SK-N-SH (cell line): ENCODE results near the gene SCAPER. TPM values are rescaled to one million over a fixed set of nuclear protein-coding genes. Genes with fewer than 3 reads are reported as not detected.

ENCODE experiments used
- CTCF ChIA-PET: fragments of 300-600, 350-600 bp; formaldehyde crosslinking; extraction: SDS; loops from one replicate; lab custom pipeline; 2021; lab: Yijun Ruan, JAX
- POLR2A ChIA-PET: fragments of 350-600 bp; sonication (Branson Sonifier 250); formaldehyde crosslinking; extraction: SDS; loops from one replicate; lab custom pipeline; 2020; ENCODE audit warnings: antibody characterized with exemption, inconsistent platforms; lab: Yijun Ruan, JAX
- DNase-seq: peaks from one replicate; pipeline ENCODE4 v3.0.0; 2012
- H2AFZ ChIP-seq: fragments of 200-600 bp; sonication (generic); 2 replicates; pipeline ENCODE4 v1.8.1; 2016; ENCODE audit warnings: antibody characterized with exemption, mild to moderate bottlenecking, low read depth
- H3F3A ChIP-seq: fragments of 200-600 bp; sonication (generic); replicated peaks from 2 replicates; pipeline ENCODE3; 2016; ENCODE audit warnings: antibody characterized with exemption, mild to moderate bottlenecking; ENCODE audit not compliant: insufficient read depth
- H3K27ac ChIP-seq, 2 experiments: fragments of 200-500 bp in 1 of 2; fragments of 200-600 bp in 1 of 2; sonication (Bioruptor generic) in 1 of 2; sonication (generic), shearing (Covaris generic) in 1 of 2; 2 replicates each; pipeline versions ENCODE4 v1.5.1 to v1.6.1; 2014 to 2016; ENCODE audit warnings: low read depth in 2 of 2, inconsistent platforms in 1 of 2, low read length in 1 of 2, mild to moderate bottlenecking in 1 of 2, mixed read lengths in 1 of 2
- H3K27me3 ChIP-seq: fragments of 200-600 bp; sonication (generic), shearing (Covaris generic); 2 replicates; pipeline ENCODE4 v1.6.1; 2016; ENCODE audit warnings: mixed run types; ENCODE audit not compliant: insufficient read depth
- H3K36me3 ChIP-seq, 2 experiments: fragments of 200-500 bp in 1 of 2; fragments of 200-600 bp in 1 of 2; sonication (Bioruptor generic) in 1 of 2; sonication (generic) in 1 of 2; replicated peaks in 1 of 2; 2 replicates each; pipeline versions ENCODE3 to v1.5.1; 2014 to 2016; ENCODE audit warnings: low read length in 1 of 2, mild to moderate bottlenecking in 1 of 2; ENCODE audit not compliant: insufficient read depth in 2 of 2, control insufficient read depth in 1 of 2
- H3K4me1 ChIP-seq, 2 experiments: fragments of 200-500 bp in 1 of 2; fragments of 200-600 bp in 1 of 2; sonication (Bioruptor generic) in 1 of 2; sonication (generic), shearing (Covaris generic) in 1 of 2; 2 replicates each; pipeline versions ENCODE4 v1.5.1 to v1.6.1; 2014 to 2016; ENCODE audit warnings: low read depth in 1 of 2, low read length in 1 of 2, mixed run types in 1 of 2; ENCODE audit not compliant: insufficient read depth in 2 of 2, control insufficient read depth in 1 of 2
- H3K4me2 ChIP-seq: fragments of 200-600 bp; sonication (generic), shearing (Covaris generic); 2 replicates; pipeline ENCODE4 v1.6.1; 2017; ENCODE audit warnings: mixed run types
- H3K4me3 ChIP-seq, 2 experiments: fragments of 200-500 bp in 1 of 2; fragments of 200-600 bp in 1 of 2; sonication (Bioruptor generic) in 1 of 2; sonication (generic), shearing (Covaris generic) in 1 of 2; 2 replicates each; pipeline versions ENCODE4 v1.5.1 to v1.8.1; 2014 to 2016; ENCODE audit warnings: low read depth in 2 of 2, inconsistent platforms in 1 of 2, low read length in 1 of 2, mild to moderate bottlenecking in 1 of 2, mixed read lengths in 1 of 2, moderate library complexity in 1 of 2
- H3K79me2 ChIP-seq: fragments of 200-600 bp; sonication (generic); 2 replicates; pipeline ENCODE4 v1.8.1; 2017; ENCODE audit warnings: mild to moderate bottlenecking; ENCODE audit not compliant: insufficient read depth
- H3K9ac ChIP-seq: fragments of 200-600 bp; sonication (generic); 2 replicates; pipeline ENCODE4 v1.6.1; 2017; ENCODE audit warnings: mixed run types
- H3K9me2 ChIP-seq: fragments of 200-600 bp; sonication (generic); 2 replicates; pipeline ENCODE4 v1.6.1; 2017; ENCODE audit warnings: mixed run types
- H3K9me3 ChIP-seq: fragments of 200-600 bp; sonication (generic); 2 replicates; pipeline ENCODE4 v1.6.1; 2017; ENCODE audit warnings: mixed run types, mild to moderate bottlenecking, moderate library complexity
- H4K20me1 ChIP-seq: fragments of 200-600 bp; sonication (generic); 2 replicates; pipeline ENCODE4 v1.6.1; 2017; ENCODE audit warnings: mild to moderate bottlenecking, mixed run types; ENCODE audit not compliant: insufficient read depth
- EP300 ChIP-seq, 2 experiments: IDR thresholded peaks; 2 replicates each; pipeline versions ENCODE4 v1.4.0 to v1.6.1; 2012; ENCODE audit warnings: borderline replicate concordance in 1 of 2, low read depth in 1 of 2, low read length in 1 of 2
- EZH2phosphoT487 ChIP-seq: fragments of 200-600 bp; sonication (generic); IDR thresholded peaks from 2 replicates; pipeline ENCODE4 v1.6.1; 2017; ENCODE audit warnings: low read depth, mixed run types, mild to moderate bottlenecking, antibody characterized with exemption, moderate library complexity, borderline replicate concordance
- FOSL2 ChIP-seq: IDR thresholded peaks from 2 replicates; pipeline ENCODE4 v1.4.0; 2012; ENCODE audit warnings: low read depth, mild to moderate bottlenecking, moderate library complexity, borderline replicate concordance
- FOXJ3 ChIP-seq: sonication (generic); formaldehyde crosslinking; IDR thresholded peaks from 2 replicates; pipeline ENCODE4 v1.5.1; 2020; ENCODE audit warnings: mild to moderate bottlenecking, missing genetic modification reagents
- GATA2 ChIP-seq: sonication (generic); formaldehyde crosslinking; IDR thresholded peaks from 2 replicates; pipeline ENCODE4 v1.5.0; 2020; ENCODE audit warnings: mild to moderate bottlenecking, missing genetic modification reagents
- MEF2A ChIP-seq: IDR thresholded peaks from 2 replicates; pipeline ENCODE4 v1.4.0; 2012; ENCODE audit warnings: low read depth, borderline replicate concordance
- RCOR1 ChIP-seq: fragments of 150-350 bp; IDR thresholded peaks from 2 replicates; pipeline ENCODE4 v1.6.1; 2017; ENCODE audit warnings: antibody characterized with exemption, low read length
- TAF1 ChIP-seq: IDR thresholded peaks from 2 replicates; pipeline ENCODE4 v1.6.1; 2012; ENCODE audit warnings: low read depth, mild to moderate bottlenecking, low read length, moderate library complexity, borderline replicate concordance
- TCF12 ChIP-seq: IDR thresholded peaks from 2 replicates; pipeline ENCODE4 v1.4.0; 2012
- TEAD4 ChIP-seq: IDR thresholded peaks from 2 replicates; pipeline ENCODE4 v1.4.0; 2012; ENCODE audit warnings: mild to moderate bottlenecking, borderline replicate concordance; ENCODE audit not compliant: insufficient read depth
- WGBS: methylation state at CpG from one replicate; pipeline ENCODE4 v1.1.6; 2017; ENCODE audit warnings: low lambda C conversion rate; 5-methylcytosine and 5-hydroxymethylcytosine counted together
- polyA plus RNA-seq, 3 experiments: library from polyadenylated mRNA; depleted of rRNA; stranded (reverse); fragments of >200 nt; gene quantifications; 2 replicates each; pipeline ENCODE4 v1.2.3, GENCODE V29; 2012
- TF ChIP-seq, protein P1 (sequence below): fragments of 200-600 bp; sonication (generic); IDR thresholded peaks from 2 replicates; pipeline ENCODE4 v1.6.1; 2017; ENCODE audit warnings: antibody characterized with exemption, mild to moderate bottlenecking, moderate library complexity
- TF ChIP-seq, protein P2 (sequence below): IDR thresholded peaks from 2 replicates; pipeline ENCODE4 v1.4.0; 2012; ENCODE audit warnings: low read depth, borderline replicate concordance
- TF ChIP-seq, protein P3 (sequence below): fragments of 150-350 bp; IDR thresholded peaks from 2 replicates; pipeline ENCODE4 v1.6.1; 2016; ENCODE audit warnings: mild to moderate bottlenecking, low read depth, low read length
- TF ChIP-seq, protein P4 (sequence below): IDR thresholded peaks from 2 replicates; pipeline ENCODE4; 2012

Gene SCAPER
- polyA plus RNA-seq, 1 of the 3 experiments (the other 2 are of a cell fraction), result 1.8 TPM

DNA sequence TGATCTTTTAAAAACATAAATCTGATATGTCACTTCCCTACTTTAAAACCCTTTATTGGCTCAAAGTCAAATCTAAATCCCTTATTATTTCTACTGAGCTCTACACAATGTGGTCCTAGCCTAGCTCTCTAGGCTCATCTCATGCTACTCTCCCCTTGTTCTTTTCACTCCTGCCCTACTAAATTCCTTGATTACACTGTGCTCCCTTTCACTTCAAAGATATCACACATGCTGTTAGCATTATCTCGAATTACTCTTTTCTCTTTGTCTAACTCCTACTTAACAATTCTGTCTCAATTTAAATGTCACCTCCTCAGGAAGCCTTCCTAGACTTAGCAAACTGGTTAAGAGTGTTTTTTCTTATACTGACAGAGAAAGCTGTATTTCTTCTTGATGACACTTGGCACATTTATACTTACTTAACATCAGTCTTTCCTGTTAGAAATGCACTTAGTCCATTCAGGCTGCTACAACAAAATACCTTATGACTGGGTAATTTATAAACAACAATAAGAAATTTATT, 102.0 kb downstream of the SCAPER start (continued):
- TF ChIP-seq GATA2 (CRISPR knock-in tag), result no peak
- TF ChIP-seq, protein P1, sequence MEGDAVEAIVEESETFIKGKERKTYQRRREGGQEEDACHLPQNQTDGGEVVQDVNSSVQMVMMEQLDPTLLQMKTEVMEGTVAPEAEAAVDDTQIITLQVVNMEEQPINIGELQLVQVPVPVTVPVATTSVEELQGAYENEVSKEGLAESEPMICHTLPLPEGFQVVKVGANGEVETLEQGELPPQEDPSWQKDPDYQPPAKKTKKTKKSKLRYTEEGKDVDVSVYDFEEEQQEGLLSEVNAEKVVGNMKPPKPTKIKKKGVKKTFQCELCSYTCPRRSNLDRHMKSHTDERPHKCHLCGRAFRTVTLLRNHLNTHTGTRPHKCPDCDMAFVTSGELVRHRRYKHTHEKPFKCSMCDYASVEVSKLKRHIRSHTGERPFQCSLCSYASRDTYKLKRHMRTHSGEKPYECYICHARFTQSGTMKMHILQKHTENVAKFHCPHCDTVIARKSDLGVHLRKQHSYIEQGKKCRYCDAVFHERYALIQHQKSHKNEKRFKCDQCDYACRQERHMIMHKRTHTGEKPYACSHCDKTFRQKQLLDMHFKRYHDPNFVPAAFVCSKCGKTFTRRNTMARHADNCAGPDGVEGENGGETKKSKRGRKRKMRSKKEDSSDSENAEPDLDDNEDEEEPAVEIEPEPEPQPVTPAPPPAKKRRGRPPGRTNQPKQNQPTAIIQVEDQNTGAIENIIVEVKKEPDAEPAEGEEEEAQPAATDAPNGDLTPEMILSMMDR, result no peak
- TF ChIP-seq RCOR1, result no peak
- TF ChIP-seq, protein P2, sequence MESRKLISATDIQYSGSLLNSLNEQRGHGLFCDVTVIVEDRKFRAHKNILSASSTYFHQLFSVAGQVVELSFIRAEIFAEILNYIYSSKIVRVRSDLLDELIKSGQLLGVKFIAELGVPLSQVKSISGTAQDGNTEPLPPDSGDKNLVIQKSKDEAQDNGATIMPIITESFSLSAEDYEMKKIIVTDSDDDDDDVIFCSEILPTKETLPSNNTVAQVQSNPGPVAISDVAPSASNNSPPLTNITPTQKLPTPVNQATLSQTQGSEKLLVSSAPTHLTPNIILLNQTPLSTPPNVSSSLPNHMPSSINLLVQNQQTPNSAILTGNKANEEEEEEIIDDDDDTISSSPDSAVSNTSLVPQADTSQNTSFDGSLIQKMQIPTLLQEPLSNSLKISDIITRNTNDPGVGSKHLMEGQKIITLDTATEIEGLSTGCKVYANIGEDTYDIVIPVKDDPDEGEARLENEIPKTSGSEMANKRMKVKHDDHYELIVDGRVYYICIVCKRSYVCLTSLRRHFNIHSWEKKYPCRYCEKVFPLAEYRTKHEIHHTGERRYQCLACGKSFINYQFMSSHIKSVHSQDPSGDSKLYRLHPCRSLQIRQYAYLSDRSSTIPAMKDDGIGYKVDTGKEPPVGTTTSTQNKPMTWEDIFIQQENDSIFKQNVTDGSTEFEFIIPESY, result no peak
- TF ChIP-seq EZH2phosphoT487, result no peak
- TF ChIP-seq TCF12, result no peak
- no peak for TF ChIP-seq MEF2A

DNA sequence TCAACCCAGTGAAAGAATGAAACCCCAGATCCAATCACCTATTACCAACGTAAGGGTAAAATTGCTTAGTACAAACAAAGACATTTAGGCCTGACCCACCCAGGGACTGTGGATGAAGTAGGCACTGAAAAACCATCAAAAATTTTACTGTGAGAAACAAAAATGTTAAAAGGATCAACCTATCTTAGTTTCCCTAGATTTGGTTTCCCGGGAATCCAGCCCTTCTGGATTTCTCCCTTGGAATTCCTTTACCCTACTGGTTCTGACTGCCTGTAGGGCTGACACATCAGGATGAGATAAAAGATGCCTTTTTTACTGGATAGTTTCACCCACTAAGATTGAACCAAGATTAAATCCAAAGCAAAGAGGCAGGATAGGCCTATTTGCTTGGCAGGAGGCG, 102.7 kb downstream of the SCAPER start:
- Histone ChIP-seq H3K9me3 (no peaks in the 10 kb centered on the region), H3K9ac (no peak overlapping the region), H3K4me3 (no peak overlapping the region), H3K27me3 (no peaks in the 10 kb centered on the region), H3F3A (no peaks in the 10 kb centered on the region), H2AFZ (no peak overlapping the region), H3K79me2 (no peaks in the 10 kb centered on the region), H3K9me2 (no peaks in the 10 kb centered on the region), H4K20me1 (no peaks in the 10 kb centered on the region), H3K27ac (no peak overlapping the region), H3K36me3 (no peaks in the 10 kb centered on the region), H3K4me1 (no peaks in the 10 kb centered on the region; a peak in 1 of 4 replicates), H3K4me2 (no peak overlapping the region)
- ChIA-PET CTCF (no interaction called here), POLR2A (no interaction called here)
- TF ChIP-seq EZH2phosphoT487, result no peak
- TF ChIP-seq EP300 (IDR thresholded peaks at IDR 0.05; ENCODE audit: borderline replicate concordance in 1 of 2, low read depth in 1 of 2, low read length in 1 of 2), result no peak
- TF ChIP-seq, protein P1, result no peak
- TF ChIP-seq FOSL2, result no peak
- TF ChIP-seq TEAD4, result no peak
- TF ChIP-seq, protein P3, sequence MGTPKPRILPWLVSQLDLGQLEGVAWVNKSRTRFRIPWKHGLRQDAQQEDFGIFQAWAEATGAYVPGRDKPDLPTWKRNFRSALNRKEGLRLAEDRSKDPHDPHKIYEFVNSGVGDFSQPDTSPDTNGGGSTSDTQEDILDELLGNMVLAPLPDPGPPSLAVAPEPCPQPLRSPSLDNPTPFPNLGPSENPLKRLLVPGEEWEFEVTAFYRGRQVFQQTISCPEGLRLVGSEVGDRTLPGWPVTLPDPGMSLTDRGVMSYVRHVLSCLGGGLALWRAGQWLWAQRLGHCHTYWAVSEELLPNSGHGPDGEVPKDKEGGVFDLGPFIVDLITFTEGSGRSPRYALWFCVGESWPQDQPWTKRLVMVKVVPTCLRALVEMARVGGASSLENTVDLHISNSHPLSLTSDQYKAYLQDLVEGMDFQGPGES, result no peak
- no peak for TF ChIP-seq TCF12
- no peak for TF ChIP-seq TAF1
- TF ChIP-seq, protein P4, sequence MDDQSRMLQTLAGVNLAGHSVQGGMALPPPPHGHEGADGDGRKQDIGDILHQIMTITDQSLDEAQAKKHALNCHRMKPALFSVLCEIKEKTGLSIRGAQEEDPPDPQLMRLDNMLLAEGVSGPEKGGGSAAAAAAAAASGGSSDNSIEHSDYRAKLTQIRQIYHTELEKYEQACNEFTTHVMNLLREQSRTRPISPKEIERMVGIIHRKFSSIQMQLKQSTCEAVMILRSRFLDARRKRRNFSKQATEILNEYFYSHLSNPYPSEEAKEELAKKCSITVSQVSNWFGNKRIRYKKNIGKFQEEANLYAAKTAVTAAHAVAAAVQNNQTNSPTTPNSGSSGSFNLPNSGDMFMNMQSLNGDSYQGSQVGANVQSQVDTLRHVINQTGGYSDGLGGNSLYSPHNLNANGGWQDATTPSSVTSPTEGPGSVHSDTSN, result no peak
- no peak for TF ChIP-seq FOXJ3 (CRISPR knock-in tag)
- TF ChIP-seq RCOR1, result no peak
- WGBS, result 97% methylated on average over 3 of the region's 3 CpGs
- no peak for DNase-seq
